Activated T-cell treated with anti-CD3 and anti-CD28 coated beads, Interleukin-2, amount 50 U/mL, for 4 hours (primary cell): ENCODE measurements around the gene PLD6. TPM values are rescaled to one million over a fixed set of nuclear protein-coding genes. Genes with fewer than 3 reads are reported as not detected.
"Not testable (repeated sequence)": the region's sequence is repeated elsewhere in the genome, so short reads cannot be mapped to it uniquely, and the experiment has no call there.

Experiments used
- ATAC-seq, 2 donors: fragments of 200-7000 bp; cut with Tn5 transposase; one replicate each; pipeline ENCODE4 v1.10.0; 2021
- DNase-seq: peaks from one replicate; pipeline ENCODE4 v3.0.0-alpha.2; 2020
- H3K27me3 Mint-ChIP-seq: one replicate; pipeline ENCODE4 v1.8.0; 2021; ENCODE audit warnings: low read depth, mixed read lengths
- H3K36me3 Mint-ChIP-seq: one replicate; pipeline ENCODE4 v1.8.0; 2022; ENCODE audit warnings: mixed read lengths; ENCODE audit not compliant: insufficient read depth
- H3K4me1 Mint-ChIP-seq: one replicate; pipeline ENCODE4 v1.8.0; 2021; ENCODE audit warnings: low read depth, mixed read lengths
- H3K4me3 Mint-ChIP-seq: one replicate; pipeline ENCODE4 v1.8.0; 2021; ENCODE audit warnings: mild to moderate bottlenecking, moderate library complexity, mixed read lengths
- H3K9me3 Mint-ChIP-seq: one replicate; pipeline ENCODE4 v1.8.0; 2021; ENCODE audit warnings: mixed read lengths
- total RNA-seq, 3 donors: library from RNA; stranded (reverse); gene quantifications; one replicate each; pipeline ENCODE4 v1.2.1, GENCODE V29; 2021

Gene PLD6
- total RNA-seq, 3 donors from 2014 or later, result 27.4 to 38.3 (median 32.7) TPM

DNA sequence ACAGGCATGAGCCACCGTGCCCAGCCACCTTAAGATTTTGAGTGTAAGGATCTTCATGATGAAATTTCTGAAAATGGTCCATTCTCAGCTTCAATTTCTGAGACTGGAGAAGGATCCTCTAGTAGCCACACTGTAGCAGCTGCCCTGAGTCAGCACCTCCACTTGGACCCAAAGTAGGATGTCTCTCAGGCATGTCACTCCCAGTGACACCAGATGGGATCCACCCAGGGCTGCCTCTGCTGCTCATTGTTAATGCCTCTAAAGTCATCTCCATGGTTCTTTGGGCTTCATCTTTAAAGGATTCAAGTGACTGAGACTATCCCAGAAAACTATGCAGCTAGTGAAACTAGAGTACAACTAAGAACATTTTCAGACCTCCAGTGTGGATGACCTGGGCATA is 7.9 kb downstream of the PLD6 start:
- Mint-ChIP-seq H3K4me3 (no peak overlapping the region), H3K4me1 (peaks cover 15% of the 10 kb centered on the region), H3K9me3 (no peaks in the 10 kb centered on the region), H3K36me3 (peaks cover 28% of the 10 kb centered on the region), H3K27me3 (no peaks in the 10 kb centered on the region)
- DNase-seq (no peak), ATAC-seq (no peak)

DNA sequence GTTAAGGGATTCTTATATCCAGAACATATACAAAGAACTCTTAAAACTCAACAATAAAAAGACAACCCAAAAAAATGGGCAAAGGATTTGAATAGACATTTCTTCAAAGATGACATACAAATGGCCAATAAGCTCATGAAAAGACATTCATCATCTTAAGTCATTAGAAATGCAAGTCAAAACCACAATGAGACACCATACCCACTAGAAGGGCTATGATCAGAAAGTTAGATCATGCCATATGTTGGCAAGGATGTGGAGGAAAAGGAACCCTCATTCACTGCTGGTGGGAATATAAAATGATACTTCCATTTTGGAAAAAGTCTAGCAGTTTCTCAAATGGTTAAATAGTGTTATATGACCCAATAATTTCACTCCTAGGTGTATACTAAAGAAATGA is 9.4 kb downstream of the PLD6 start:
- Mint-ChIP-seq H3K36me3 (peaks cover 19% of the 10 kb centered on the region), H3K27me3 (no peaks in the 10 kb centered on the region), H3K9me3 (no peaks in the 10 kb centered on the region), H3K4me3 (no peak overlapping the region), H3K4me1 (peaks cover 13% of the 10 kb centered on the region)
- peak in 1 of 2 donors; percentile 37 for ATAC-seq
- DNase-seq, result no peak

DNA sequence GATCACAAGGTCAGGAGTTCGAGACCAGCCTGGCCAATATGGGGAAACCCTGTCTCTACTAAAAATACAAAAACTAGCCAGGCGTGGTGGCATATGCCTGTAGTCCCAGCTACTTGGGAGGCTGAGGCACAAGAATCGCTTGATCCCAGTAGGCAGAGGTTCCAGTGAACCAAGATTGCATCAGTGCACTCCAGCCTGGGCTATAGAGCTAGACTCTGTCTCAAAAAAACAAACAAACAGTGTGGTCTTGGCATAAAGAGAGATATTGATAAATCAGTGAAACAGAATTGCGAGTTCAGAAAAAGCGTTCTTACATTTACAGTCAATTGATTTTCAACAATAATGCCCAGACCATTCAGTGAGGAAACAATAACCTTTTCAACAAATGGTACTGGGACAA is 10.7 kb downstream of the PLD6 start:
- H3K27me3 Mint-ChIP-seq, DNase-seq, H3K4me3 Mint-ChIP-seq, ATAC-seq, H3K9me3 Mint-ChIP-seq: not testable (repeated sequence)
- H3K36me3 Mint-ChIP-seq, result peaks cover 11% of the 10 kb centered on the region
- peaks cover 13% of the 10 kb centered on the region for H3K4me1 Mint-ChIP-seq

DNA sequence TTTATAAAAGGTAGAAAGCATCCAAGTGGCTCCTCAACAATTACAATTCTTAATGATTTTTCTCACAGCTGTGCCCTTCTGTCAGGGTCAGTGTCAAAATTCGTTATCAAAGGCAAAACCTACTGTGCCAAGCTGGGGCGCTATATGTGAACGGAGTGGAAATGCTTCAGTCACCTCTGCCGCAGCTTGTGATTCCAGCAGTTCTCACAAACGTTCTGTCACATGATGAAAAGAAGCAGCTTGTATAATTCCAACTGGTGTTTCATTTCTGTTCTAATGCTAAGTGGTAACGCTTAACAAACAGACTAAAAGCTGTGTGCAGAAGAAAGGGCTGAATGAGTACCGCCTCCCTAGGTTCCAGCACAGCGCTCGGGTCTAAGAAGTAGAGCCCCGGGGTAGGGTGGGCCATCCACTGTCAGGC is 14.2 kb downstream of the PLD6 start:
- Mint-ChIP-seq H3K27me3 (no peaks in the 10 kb centered on the region), H3K4me1 (peaks cover 9% of the 10 kb centered on the region), H3K4me3 (no peak overlapping the region), H3K36me3 (peaks cover 3% of the 10 kb centered on the region), H3K9me3 (no peaks in the 10 kb centered on the region)
- no peak for DNase-seq
- no peak for ATAC-seq

DNA sequence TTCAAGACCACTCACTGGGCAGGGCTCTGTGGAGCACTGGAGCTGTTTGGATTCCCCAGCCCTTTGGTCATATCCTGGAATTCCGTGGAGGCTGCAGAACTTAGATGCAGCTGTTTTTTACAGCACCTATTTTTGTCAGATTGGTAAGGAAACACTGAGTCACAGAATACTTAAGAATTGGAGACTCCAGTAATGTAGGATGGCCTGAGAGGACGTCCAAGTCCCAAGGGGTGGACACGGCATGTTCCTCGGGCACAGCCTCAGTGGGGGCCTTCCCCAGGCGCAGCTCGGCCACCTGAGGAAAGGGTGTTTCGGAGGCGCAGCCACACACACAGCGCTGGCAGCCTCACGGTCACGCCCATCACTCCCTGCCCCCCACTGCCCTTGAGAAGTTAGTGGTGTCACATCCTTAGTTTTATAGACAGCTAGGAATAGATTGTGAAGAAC is 14.8 kb downstream of the PLD6 start:
- Mint-ChIP-seq H3K27me3 (no peaks in the 10 kb centered on the region), H3K4me1 (peaks cover 13% of the 10 kb centered on the region)

DNA sequence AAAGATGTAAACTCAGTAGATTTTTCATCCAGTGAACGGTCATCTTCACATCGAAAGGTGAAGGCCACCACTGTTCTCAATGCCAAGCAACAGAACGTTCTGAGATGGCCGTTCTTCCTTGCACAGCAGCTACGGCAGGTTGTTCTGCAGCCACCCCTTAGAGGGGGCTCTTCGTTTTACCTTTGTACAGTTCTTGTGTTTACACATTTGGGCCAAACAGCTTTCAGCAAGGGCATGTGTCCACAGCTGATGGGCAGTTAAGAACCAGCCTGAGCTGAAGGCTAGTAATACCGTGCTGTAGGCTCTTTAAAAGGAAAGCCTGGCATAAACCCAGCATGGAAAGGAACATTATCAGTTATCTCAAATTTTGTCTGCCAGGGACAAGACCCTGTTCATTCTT is 15.9 kb downstream of the PLD6 start:
- Mint-ChIP-seq H3K9me3 (no peaks in the 10 kb centered on the region), H3K27me3 (no peaks in the 10 kb centered on the region), H3K4me1 (peaks cover 25% of the 10 kb centered on the region), H3K4me3 (no peak overlapping the region), H3K36me3 (peaks cover 9% of the 10 kb centered on the region)
- no peak for ATAC-seq
- DNase-seq, result no peak

More for the DNA sequence above, 14.8 kb downstream of the PLD6 start:
- ATAC-seq (no peak), DNase-seq (no peak)
- Mint-ChIP-seq H3K36me3 (peaks cover 3% of the 10 kb centered on the region), H3K4me3 (no peak overlapping the region), H3K9me3 (no peaks in the 10 kb centered on the region)

DNA sequence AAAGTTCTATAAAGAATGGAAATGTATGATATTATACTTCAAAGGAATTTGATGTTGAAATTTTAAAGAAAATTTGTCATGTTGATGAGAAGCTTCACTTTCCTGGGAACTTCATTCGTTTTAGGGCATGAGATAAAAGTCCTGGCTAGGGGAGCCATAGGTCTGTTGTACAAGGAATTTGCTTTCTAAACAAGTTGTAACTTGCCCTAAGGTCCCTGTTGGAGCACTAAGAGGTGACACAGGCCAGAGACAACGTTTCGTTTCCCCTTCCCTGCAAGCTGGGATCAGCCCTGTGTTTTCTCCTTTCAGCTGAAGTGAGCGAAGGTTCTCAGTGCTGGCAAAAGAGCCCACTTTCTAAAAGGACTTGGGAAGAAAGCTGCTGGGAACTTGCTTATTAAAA is 16.6 kb downstream of the PLD6 start:
- H3K36me3 Mint-ChIP-seq, result peaks cover 9% of the 10 kb centered on the region
- no peaks in the 10 kb centered on the region for H3K27me3 Mint-ChIP-seq
- DNase-seq, result no peak
- H3K4me1 Mint-ChIP-seq, result peaks cover 31% of the 10 kb centered on the region
- no peak overlapping the region for H3K4me3 Mint-ChIP-seq
- ATAC-seq, result no peak
- H3K9me3 Mint-ChIP-seq, result no peaks in the 10 kb centered on the region

DNA sequence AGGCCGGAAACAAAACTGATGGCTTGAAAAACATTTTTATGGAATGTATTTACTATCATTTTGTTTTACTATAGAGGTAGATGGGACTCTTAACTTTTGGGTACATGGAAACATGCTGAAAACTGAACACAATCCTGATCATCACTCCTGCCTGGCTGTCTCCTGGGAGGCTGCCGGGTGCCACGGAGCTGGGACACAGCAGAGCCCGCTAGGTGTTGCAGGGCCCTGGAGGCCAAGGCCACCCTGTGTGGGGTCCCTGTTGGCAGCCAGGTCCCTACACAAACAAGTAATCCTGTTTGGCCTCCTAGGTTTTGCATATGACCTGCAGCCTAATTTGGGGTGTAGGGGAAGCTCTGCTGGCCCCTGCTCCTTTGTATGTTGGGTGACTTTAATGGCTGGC is 17.5 kb downstream of the PLD6 start:
- Mint-ChIP-seq H3K4me1 (peaks cover 41% of the 10 kb centered on the region), H3K36me3 (peaks cover 9% of the 10 kb centered on the region), H3K9me3 (no peaks in the 10 kb centered on the region), H3K27me3 (no peaks in the 10 kb centered on the region), H3K4me3 (no peak overlapping the region)
- DNase-seq (no peak), ATAC-seq (no peak)

DNA sequence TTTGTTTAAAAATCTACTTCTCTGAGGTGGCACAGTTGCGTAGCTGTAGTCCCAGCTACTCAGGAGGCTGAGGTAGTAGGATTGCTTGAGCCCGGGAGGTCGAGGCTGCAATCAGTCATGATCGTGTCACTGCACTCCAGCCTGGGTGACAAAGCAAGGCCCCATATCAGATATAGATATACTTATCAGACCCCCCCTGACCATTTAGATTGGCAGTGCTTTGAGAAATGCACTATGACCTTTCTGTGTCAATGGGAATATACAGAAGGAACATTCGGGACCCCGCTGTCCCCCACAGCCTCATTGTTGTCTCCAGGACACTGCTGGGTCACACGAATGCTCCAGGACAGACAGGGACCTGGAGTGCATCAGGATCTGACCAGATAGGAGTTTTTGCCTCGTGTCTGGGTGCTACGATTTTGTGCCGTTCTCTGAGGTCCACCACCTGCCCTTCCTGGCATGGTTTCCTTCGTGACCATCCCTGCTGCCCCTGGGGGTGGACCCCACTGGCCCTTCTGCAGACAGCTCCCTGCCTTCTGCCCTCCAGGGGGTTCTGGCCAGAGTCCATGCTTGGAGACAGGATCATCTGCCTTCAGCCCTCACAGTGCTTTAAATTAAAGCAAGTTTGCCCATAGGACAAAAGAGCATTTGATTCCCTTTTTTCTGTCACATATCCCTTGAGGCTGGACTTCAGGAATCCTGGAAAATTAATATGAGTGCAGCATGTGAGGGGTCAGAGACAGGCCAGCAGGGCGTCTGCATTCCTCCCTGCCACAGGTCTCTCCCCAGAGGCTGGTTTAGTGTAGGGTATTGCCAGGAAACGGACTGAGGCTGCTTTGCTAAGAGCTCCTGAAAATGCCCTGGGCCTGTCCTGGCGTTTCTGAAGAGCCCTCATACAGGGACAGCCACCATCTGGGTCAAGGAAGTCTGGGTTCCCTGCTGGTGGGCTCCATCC is 19.3 kb downstream of the PLD6 start:
- no peaks in the 10 kb centered on the region for H3K27me3 Mint-ChIP-seq
- peaks cover 13% of the 10 kb centered on the region for H3K36me3 Mint-ChIP-seq
- no peak overlapping the region for H3K4me3 Mint-ChIP-seq
- ATAC-seq (no peak), DNase-seq (no peak)
- no peaks in the 10 kb centered on the region for H3K9me3 Mint-ChIP-seq
- H3K4me1 Mint-ChIP-seq, result peaks cover 56% of the 10 kb centered on the region

DNA sequence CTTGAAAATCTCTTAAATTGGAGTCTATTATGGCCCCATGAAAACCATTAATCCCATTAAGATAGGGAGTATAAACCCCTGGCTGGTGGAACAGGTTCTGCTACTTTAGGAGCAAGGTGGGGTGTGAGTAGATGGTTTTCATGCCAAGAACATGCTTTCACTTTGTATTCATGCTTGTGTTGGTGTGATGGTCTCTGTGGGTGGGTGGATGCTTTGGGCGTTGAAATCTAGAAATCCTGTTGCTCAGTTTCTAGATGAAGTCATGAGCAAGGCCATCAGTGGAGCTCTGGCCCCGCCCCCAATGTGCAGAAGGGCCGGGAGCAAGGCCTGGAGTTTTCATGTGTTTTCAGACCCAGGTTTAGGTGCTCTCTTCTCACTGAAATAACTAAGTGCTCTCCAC is 20.1 kb downstream of the PLD6 start:
- peaks cover 61% of the 10 kb centered on the region for H3K4me1 Mint-ChIP-seq
- H3K36me3 Mint-ChIP-seq, result peaks cover 13% of the 10 kb centered on the region
- peak; percentile 61 to 70 for ATAC-seq
- no peaks in the 10 kb centered on the region for H3K9me3 Mint-ChIP-seq
- no peak overlapping the region for H3K4me3 Mint-ChIP-seq
- H3K27me3 Mint-ChIP-seq, result no peaks in the 10 kb centered on the region
- no peak for DNase-seq

DNA sequence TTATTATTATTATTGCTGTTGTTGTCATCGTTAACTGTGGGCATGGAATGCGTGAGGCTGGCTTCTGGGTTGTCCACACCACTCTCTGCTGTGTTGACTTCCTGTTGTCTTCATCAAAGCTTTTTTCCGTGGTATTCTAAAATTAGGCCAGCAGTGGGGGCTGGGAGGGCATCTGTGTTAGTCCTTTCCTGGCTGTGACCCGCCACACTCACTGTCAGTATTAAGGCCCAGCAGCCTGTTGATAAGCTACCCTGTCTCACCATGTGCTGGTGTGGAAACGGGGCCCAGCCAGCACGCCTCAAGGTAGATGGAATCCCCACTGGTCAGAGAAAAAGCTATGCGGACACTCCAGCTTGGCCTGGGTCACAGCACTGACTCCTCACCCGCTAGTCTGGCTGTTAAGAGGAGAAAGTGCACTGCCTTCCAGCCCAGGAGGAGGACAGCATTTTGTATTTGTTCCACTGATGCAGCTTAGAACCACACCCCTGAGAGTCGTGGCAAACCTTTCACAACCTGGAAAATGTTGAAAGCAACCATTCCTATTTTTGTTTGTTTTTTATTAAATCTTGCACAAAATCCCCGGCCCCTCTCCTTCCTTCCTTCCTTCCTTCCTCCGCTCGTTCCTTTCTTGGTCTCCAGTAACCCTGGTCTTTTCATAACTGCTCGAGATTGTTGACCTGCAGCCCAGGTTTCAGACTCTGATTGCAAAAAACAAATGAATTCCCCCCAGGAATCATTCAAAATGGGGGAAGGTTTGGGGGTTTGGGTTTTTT is 21.0 kb downstream of the PLD6 start:
- ATAC-seq, result not testable (repeated sequence)
- peak overlapping the region; percentile 16 for H3K4me3 Mint-ChIP-seq
- peaks cover 20% of the 10 kb centered on the region for H3K36me3 Mint-ChIP-seq

DNA sequence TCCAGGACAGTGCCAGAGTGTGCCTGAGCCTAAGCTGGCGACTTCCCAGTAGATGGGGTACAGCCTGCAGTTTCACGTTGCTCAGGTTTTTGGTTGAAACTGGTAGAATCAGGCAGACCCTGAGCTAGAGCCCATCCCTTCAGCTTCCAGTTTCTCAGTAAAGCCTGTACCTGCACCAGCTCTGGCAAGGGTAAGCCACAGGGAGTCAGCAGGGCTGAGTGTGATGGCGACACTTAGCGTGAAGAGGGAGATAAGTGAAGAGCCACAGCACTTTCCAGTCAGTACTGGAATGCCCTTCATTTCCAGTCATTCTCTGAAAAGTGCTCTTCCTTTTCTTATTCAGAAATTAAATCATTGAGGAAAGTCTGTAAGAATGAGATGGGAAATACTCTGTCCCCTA is 22.4 kb downstream of the PLD6 start:
- no peak overlapping the region for H3K4me3 Mint-ChIP-seq
- no peak for ATAC-seq
- DNase-seq, result no peak
- H3K36me3 Mint-ChIP-seq, result peaks cover 23% of the 10 kb centered on the region
- H3K9me3 Mint-ChIP-seq, result no peaks in the 10 kb centered on the region
- H3K4me1 Mint-ChIP-seq, result peaks cover 80% of the 10 kb centered on the region
- no peaks in the 10 kb centered on the region for H3K27me3 Mint-ChIP-seq

More for the DNA sequence above, 21.0 kb downstream of the PLD6 start:
- H3K27me3 Mint-ChIP-seq, DNase-seq, H3K9me3 Mint-ChIP-seq: not testable (repeated sequence)
- peaks cover 68% of the 10 kb centered on the region for H3K4me1 Mint-ChIP-seq

DNA sequence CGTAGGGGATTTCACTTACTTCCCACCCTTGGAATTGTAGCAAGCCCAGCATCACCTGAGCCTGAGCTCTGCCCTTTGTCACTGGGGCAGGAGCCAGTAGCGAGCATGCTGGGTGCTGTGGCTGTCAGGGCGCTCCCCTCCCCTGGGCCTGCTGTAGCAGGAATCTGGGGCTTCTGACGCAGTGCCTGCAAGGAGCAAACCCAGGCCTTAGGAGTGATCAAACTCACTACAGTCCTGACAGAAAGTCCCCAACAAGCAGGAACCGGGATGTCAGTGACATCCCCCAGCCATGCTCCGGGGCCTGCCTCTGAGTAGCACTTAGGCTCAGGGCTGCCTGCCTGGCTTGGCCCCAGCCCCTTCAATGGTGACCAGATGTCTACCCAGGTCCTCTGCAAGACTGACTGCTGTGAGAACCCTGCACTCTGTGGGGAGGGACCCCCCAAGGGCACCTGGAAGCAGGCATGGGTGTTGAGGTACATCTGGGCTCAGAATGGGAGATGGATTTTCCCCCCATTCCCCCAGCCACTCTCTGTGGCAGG is 23.5 kb downstream of the PLD6 start:
- Mint-ChIP-seq H3K4me3 (peak overlapping the region; percentile 65), H3K36me3 (peaks cover 25% of the 10 kb centered on the region), H3K27me3 (no peaks in the 10 kb centered on the region), H3K4me1 (peaks cover 87% of the 10 kb centered on the region), H3K9me3 (no peaks in the 10 kb centered on the region)
- no peak for DNase-seq
- no peak for ATAC-seq
